Pancreas (tissue), 10 donors: ENCODE results near the gene SERPINB1. TPM values are rescaled to one million over a fixed set of nuclear protein-coding genes. Genes with fewer than 3 reads are reported as not detected.
"Not testable (repeated sequence)": the region's sequence is repeated elsewhere in the genome, so short reads cannot be mapped to it uniquely, and the experiment has no call there.

Source experiments
- ATAC-seq, 4 donors: fragments of 200-7000 bp; cut with Tn5 transposase; one replicate each; pipeline versions ENCODE4 v1.8.0 to v1.9.1; 2020; ENCODE audit warnings: mild to moderate bottlenecking in 4 of 4, moderate library complexity in 4 of 4
- DNase-seq, 6 donors: peaks; one replicate each; pipeline ENCODE4 v3.0.0-alpha.2; 2020
- FAIRE-seq: peaks from 2 replicates; lab custom pipeline; 2012; peaks lifted over from hg19 to GRCh38; lab: Jason Lieb, UNC
- H3K27ac ChIP-seq, 4 donors: fragments of 200-600 bp; sonication (generic); 1 replicate in 3 of 4; 2 replicates in 1 of 4; pipeline versions ENCODE4 v1.5.0 to v1.8.0; 2020
- H3K27me3 ChIP-seq, 4 donors: fragments of 200-600 bp; one replicate each; pipeline ENCODE4 v1.8.0; 2021
- H3K36me3 ChIP-seq, 3 donors: fragments of 200-600 bp; sonication (generic) in 1 of 3; one replicate each; pipeline versions ENCODE4 v1.5.0 to v1.8.0; 2020 to 2021
- H3K4me1 ChIP-seq, 3 donors: fragments of 200-600 bp; one replicate each; pipeline ENCODE4 v1.8.0; 2021
- H3K4me3 ChIP-seq, 4 donors: fragments of 200-600 bp; sonication (generic) in 2 of 4; one replicate each; pipeline versions ENCODE4 v1.5.0 to v1.8.0; 2020 to 2021
- H3K9me3 ChIP-seq, 4 donors: fragments of 200-600 bp; one replicate each; pipeline ENCODE4 v1.8.0; 2021
- WGBS, 2 donors: extraction: QIAGEN DNeasy Blood & Tissue Kit; methylation state at CpG; one replicate each; pipeline ENCODE4 v1.1.7; 2013; 5-methylcytosine and 5-hydroxymethylcytosine counted together
- intact Hi-C, 3 donors: fragments of 100-400 bp; cut with DNase I; formaldehyde crosslinking; loops; one replicate each; pipeline versions ENCODE4 v1.11.1 to v1.14.2; 2022
- polyA plus RNA-seq, 2 donors: library from polyadenylated mRNA; stranded (reverse); fragments of 200-250 nt; gene quantifications; one replicate each; pipeline ENCODE4 v1.2.3, GENCODE V29; 2013
- total RNA-seq, 6 donors: library from RNA; stranded (reverse); fragmentation: NEBNext Ultra II Directional in 4 of 6; extraction: Animal tissue kit (Norgen Biotek cat#: 25700) in 4 of 6; gene quantifications; one replicate each; pipeline versions ENCODE4 v1.2.1 to v1.2.4, GENCODE V29; 2021 to 2023
- TF ChIP-seq, protein P1 (sequence below), 4 donors: fragments of 200-600 bp; sonication (generic) in 3 of 4; IDR thresholded peaks; one replicate each; pipeline versions ENCODE4 v1.5.0 to v1.8.0; 2021; ENCODE audit warnings: antibody characterized with exemption in 4 of 4
- donor health status: healthy with polysubstance abuse.
- donor health status: DM: no; HTN: no; CAD: no; lungs with moderate emphysema.
- donor health status: DM: no; HTN: no; CAD: no.
- donor health status: control.
- donor health status: control.
- donor health status: Bipolar disorder and iron deficiency.
- donor health status: DM: yes; HTN: yes; CAD: no.
- donor health status: DM: no; HTN: no; CAD: no.
- donor health status: DM: no; HTN: no; CAD: no.
- donor health status: DM: yes; HTN: yes; CAD: no.

The SERPINB1 gene
- total and polyA plus RNA-seq, 8 donors: 68.1 to 285 (median 157) TPM

DNA sequence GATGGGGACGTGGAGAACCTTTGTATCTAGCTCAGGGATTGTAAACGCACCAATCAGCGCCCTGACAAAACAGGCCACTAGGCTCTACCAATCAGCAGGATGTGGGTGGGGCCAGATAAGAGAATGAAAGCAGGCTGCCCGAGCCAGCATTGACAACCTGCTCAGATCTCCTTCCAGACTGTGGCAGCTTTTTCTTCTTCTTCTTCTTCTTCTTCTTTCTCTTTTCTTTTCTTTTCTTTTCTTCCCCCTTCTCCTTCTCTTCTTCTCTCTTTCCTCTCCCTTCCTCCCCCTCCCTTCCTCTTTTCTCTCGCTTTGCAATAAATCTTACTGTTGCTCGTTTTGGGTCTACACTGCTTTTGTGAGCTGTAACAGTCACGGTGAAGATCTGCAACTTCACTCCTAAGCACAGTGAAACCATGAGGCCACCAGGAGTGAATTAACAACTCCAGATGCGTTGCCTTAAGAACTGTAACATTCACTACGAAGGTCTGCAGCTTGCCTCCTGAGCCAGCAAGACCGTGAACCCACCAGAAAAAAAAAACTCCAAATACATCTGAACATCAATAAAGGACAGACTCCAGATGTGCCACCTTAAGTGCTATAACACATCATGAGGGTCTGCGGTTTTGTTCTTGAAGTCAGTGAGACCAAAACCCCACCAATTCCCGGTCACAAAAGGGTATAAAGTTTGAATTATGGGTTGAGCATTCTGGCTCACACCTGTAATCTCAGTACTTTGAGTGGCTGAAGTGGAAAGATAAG lies 19.6 kb upstream of the SERPINB1 start:
- Histone ChIP-seq H3K27ac (no peak overlapping the region), H3K9me3 (no peaks in the 10 kb centered on the region), H3K36me3 (no peaks in the 10 kb centered on the region), H3K4me1 (peaks cover 0 to 12% (median 0%) of the 10 kb centered on the region in 3 donors), H3K4me3 (no peak overlapping the region), H3K27me3 (no peaks in the 10 kb centered on the region)
- intact Hi-C loops: no loop called here
- DNase-seq (no peak), ATAC-seq (no peak), FAIRE-seq (no peak)
- 75 to 84% methylated on average over 9 to 11 of the region's 12 CpGs for WGBS, 2 donors
- TF ChIP-seq, protein P1, sequence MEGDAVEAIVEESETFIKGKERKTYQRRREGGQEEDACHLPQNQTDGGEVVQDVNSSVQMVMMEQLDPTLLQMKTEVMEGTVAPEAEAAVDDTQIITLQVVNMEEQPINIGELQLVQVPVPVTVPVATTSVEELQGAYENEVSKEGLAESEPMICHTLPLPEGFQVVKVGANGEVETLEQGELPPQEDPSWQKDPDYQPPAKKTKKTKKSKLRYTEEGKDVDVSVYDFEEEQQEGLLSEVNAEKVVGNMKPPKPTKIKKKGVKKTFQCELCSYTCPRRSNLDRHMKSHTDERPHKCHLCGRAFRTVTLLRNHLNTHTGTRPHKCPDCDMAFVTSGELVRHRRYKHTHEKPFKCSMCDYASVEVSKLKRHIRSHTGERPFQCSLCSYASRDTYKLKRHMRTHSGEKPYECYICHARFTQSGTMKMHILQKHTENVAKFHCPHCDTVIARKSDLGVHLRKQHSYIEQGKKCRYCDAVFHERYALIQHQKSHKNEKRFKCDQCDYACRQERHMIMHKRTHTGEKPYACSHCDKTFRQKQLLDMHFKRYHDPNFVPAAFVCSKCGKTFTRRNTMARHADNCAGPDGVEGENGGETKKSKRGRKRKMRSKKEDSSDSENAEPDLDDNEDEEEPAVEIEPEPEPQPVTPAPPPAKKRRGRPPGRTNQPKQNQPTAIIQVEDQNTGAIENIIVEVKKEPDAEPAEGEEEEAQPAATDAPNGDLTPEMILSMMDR (IDR thresholded peaks at IDR 0.05): no peak

DNA sequence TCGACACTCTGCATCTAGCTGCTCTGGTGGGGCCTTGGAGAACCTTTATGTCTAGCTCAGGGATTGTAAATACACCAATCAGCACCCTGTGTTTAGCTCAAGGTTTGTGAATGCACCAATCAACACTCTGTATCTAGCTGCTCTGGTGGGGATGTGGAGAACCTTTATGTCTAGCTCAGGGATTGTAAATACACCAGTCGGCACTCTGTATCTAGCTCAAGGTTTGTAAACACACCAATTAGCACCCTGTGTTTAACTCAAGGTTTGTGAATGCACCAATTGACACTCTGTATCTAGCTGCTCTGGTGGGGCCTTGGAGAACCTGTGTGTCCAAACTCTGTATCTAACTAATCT lies 19.0 kb upstream of the SERPINB1 start:
- DNase-seq, H3K4me1 ChIP-seq, ATAC-seq, FAIRE-seq, H3K4me3 ChIP-seq, H3K36me3 ChIP-seq, intact Hi-C loops, H3K27me3 ChIP-seq, H3K27ac ChIP-seq, H3K9me3 ChIP-seq: not testable (repeated sequence)
- 55 to 71% methylated on average over 2 of the region's 2 CpGs for WGBS, 2 donors

DNA sequence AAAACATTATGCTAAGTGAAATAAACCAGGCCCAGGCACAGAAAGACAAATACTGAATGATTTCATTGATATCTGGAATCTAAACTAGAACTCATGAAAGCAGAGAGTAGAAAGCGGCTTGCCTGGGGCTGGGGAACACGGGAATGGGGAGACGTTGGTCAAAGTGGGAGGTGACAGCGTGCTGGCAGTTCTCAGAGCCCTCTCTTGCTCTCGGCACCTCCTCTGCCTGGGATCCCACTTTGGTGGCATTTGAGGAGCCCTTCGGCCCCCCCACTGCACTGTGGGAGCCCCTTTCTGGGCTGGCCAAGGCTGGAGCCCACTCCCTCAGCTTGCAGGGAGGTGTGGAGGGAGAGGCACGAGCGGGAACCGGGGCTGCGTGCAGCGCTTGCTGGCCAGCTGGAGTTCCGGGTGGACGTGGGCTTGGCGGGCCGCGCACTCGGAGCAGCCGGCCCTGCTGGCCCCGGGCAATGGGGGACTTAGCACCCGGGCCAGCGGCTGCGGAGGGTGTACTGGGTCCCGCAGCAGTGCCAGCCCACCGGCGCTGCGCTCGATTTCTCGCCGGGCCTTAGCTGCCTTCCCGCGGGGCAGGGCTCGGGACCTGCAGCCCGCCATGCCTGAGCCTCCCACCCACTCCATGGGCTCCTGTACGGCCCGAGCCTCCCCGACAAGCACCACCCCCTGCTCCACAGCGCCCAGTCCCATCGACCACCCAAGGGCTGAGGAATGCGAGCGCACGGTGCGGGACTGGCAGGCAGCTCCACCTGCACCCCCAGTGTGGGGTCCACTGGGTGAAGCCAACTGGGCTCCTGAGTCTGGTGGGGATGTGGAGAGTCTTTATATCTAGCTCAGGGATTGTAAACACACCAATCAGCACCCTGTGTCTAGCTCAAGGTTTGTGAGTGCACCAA lies 18.4 kb upstream of the SERPINB1 start:
- H3K4me3 ChIP-seq, H3K27me3 ChIP-seq, H3K36me3 ChIP-seq, FAIRE-seq, DNase-seq, ATAC-seq, H3K27ac ChIP-seq, H3K4me1 ChIP-seq, H3K9me3 ChIP-seq, intact Hi-C loops: not testable (repeated sequence)
- WGBS, 2 donors: 94 to 95% methylated on average over 21 to 41 of the region's 42 CpGs

DNA sequence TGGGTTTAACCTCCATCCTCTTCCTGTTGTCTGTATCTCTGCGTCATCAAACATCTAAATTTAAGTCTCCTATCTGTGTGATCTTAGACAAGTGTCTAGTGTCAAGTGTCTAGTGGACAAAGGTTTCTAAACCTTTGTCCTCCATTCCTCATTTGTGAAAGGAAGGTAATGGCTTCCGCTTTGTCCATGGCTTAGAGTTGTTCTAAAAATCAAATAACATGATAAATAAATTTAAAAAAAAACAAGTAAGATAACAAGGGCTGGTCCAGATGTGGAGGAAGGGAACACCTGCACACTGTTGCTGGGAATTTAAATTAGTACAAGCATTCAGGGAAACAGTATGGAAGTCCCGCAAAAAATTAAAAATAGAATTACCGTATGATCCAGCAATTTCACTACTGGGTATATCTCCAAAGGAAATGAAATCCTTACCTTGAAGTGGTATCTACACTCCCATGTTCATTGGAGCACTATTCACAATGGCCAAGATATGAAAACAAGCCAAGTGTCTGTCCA lies 17.6 kb upstream of the SERPINB1 start:
- intact Hi-C loops: no loop called here
- TF ChIP-seq, protein P1 (IDR thresholded peaks at IDR 0.05): no peak

DNA sequence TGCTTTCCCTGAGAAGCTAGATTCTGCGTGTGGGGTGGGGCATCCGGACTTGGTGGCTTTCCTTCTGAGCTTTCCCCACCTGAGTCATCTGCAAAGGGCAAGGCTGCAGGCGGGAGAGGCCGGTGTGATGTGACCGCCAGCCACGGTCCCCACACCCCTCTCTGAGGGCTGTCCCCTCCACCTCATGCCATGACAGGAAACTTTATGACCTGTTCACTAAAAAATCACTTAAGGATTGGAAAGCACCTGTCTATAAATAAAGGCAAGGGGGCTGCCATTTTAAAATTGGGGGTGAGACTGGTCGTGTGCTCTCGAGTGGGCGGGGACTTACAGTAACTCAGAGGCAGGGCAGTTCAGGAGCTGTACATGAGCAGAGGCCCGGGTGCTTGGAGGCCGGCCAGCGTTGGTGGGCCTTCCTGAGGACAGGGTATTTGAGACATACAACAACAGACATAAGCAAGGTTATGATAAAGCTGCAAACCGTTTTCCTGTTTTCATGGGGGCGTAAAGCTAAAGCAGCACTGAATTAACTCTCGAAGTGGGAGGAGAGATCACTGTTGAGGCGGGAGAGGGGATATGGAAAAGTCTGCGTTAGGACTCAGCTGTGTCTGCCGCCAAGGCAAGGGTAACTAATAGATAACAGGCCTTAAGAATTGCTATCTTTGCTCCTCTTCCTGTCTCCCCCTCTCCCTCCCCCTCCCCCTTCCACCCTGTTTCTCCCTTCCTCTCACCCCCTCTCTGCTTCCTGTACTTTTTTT lies 16.1 kb upstream of the SERPINB1 start:
- peaks cover 0 to 16% (median 4%) of the 10 kb centered on the region in 3 donors for H3K4me1 ChIP-seq
- peak in 3 of 4 donors; percentile 10 to 20 (median 13) for ATAC-seq
- TF ChIP-seq, protein P1 (IDR thresholded peaks at IDR 0.05): no peak
- peak overlapping the region in 1 of 4 donors; percentile 55 for H3K27ac ChIP-seq
- no peak overlapping the region for H3K4me3 ChIP-seq
- DNase-seq: no peak
- H3K27me3 ChIP-seq: no peaks in the 10 kb centered on the region
- intact Hi-C loops: no loop called here
- WGBS, 2 donors: 58 to 70% methylated on average over 18 of the region's 18 CpGs
- no peaks in the 10 kb centered on the region for H3K36me3 ChIP-seq
- no peak for FAIRE-seq
- H3K9me3 ChIP-seq: no peaks in the 10 kb centered on the region

More for the DNA sequence above, 17.6 kb upstream of the SERPINB1 start:
- WGBS, 2 donors: 88 to 93% methylated on average over 4 of the region's 4 CpGs
- H3K36me3 ChIP-seq: no peaks in the 10 kb centered on the region
- no peak overlapping the region for H3K4me3 ChIP-seq
- no peak for DNase-seq
- no peaks in the 10 kb centered on the region for H3K27me3 ChIP-seq
- peaks cover 0 to 11% (median 3%) of the 10 kb centered on the region in 3 donors for H3K4me1 ChIP-seq
- ATAC-seq: no peak
- H3K9me3 ChIP-seq: no peaks in the 10 kb centered on the region
- no peak for FAIRE-seq
- H3K27ac ChIP-seq: peak overlapping the region in 2 of 4 donors; percentile 42 to 55
